Measurements from ENCODE around the gene XAGE1A.
"Not testable (repeated sequence)": the region's sequence is repeated elsewhere in the genome, so short reads cannot be mapped to it uniquely, and the experiment has no call there.

The XAGE1A gene, protein sequence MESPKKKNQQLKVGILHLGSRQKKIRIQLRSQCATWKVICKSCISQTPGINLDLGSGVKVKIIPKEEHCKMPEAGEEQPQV

GRCh38 chrX:52495545-52496418 is at the start of gene XAGE1A:
TSS of gene XAGE1A (plus strand) at chrX:52495808. CDS start at chrX:52497362, 1,554 bp downstream.
- not testable (repeated sequence) for DNase-seq

DNA sequence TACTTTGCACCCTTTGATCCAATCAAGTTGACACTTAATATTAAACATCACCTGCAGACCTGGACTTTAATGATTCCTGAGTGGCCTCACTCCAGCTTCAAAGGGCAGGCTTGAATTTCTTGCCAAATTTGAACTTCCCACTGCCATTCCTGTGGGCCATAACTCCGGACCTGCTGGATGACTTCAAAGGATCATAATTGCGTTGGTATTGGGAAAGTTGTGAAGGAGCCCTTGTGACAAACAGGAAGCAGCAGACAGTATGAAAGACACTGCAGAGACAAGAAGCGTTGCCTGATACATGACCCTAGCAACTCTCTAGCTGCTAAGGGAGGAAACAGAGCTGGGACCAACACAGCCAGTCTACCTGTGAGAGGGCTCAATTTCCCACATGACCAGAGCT is 43.6 kb upstream of the XAGE1A start:
- DNase-seq, result not testable (repeated sequence)

DNA sequence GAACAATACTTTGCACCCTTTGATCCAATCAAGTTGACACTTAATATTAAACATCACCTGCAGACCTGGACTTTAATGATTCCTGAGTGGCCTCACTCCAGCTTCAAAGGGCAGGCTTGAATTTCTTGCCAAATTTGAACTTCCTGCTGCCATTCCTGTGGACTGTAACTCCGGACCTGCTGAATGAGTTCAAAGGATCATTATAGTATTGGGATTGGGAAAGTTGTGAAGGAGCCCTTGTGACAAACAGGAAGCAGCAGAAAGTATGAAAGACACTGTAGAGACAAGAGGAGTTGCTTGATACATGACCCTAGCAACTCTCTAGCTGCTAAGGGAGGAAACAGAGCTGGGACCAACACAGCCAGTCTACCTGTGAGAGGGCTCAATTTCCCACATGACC is 24.3 kb upstream of the XAGE1A start:
- not testable (repeated sequence) for DNase-seq

DNA sequence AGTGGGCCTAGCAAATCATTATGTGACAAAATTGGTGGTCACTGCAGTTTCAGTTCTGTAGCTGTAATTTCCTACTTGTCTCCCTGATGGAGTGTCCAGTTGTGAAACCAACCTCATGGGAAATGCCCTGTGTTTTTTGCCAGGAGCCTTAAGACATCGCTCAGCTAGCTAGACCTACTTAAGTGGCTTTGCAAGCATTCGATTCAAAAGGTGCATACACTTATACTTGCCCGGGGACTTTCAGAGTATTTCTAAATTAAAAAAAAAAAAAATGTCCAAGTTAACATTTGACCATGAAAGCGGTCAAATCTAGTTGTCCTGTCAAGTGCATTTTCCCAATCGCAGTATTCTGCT is 788 bp downstream of the XAGE1A start:
- DNase-seq, result not testable (repeated sequence)

DNA sequence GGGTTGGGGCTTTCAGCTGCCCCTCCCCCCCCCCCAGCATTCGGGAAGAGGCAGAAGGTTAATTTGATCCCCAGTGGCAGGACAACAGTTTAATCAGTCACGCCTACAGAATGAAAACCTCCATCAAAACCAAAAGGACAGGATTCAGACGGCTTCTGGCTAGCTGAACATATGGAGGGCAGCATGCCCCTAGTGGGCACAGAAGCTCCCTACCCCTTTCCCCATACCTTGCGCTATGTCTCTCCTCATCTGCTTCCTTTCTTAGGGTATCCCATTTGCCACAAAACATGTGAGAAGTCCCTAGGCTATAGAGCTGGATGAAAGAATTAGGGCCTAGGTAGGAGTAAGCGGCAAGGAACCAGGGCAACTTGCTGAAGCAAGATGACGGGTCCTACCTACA is 5.8 kb downstream of the XAGE1A start:
- not testable (repeated sequence) for DNase-seq

- no peak for DNase-seq
Measured at GRCh38 chrX:52504551-52504950, 8.9 kb downstream of the XAGE1A start.

- no peak for DNase-seq
Measured at GRCh38 chrX:52507331-52507730, 11.7 kb downstream of the XAGE1A start.

GRCh38 chrX:52509916-52510315 is 14.3 kb downstream of the XAGE1A start:
- DNase-seq, result no peak

- not testable (repeated sequence) for DNase-seq
Measured at GRCh38 chrX:52511126-52511525, 15.5 kb downstream of the XAGE1A start.

- DNase-seq, result not testable (repeated sequence)
Measured at GRCh38 chrX:52516110-52516986, 20.7 kb downstream of the XAGE1A start.

DNA sequence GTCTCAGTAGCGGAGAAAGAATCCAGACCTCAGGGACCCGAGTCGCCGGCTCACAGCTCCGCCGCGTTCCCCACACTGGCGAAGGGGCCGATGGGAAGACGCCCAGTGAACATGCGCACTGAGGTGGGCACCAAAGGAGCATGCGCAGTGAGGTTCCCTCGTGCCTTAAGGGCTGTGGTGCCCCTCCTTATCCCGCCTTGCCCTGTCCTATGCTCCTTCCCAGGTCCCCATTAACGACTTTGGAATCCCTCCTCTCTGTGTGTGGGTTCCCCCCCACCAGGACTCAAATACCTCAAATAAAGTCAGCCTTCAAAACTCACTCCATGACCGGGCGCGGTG is 21.3 kb downstream of the XAGE1A start, which contains the start of gene XAGE1B:
Gene XAGE1B, minus strand, starts transcription at position 77 of the 339 bp plus-strand sequence. CDS start 1,536 bp downstream, outside the sequence.
- not testable (repeated sequence) for DNase-seq

DNA sequence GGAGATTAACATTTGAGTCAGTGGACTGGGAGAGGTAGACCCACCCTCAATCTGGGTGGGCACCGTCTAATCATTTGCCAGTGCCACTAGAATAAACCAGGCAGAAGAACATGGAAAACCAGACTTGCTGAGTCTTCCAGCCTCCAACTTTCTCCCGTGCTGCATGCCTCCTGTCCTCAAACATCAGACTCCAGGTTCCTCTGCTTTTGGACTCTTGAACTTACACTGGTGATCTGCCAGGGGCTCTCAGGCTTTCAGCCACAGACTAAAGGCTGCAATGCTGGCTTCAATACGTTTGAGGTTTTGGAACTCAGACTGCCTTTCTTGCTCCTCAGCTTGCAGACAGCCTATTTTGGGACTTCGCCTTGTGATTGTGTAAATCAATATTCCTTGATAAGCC is 45.4 kb downstream of the XAGE1A start:
- not testable (repeated sequence) for DNase-seq

DNA sequence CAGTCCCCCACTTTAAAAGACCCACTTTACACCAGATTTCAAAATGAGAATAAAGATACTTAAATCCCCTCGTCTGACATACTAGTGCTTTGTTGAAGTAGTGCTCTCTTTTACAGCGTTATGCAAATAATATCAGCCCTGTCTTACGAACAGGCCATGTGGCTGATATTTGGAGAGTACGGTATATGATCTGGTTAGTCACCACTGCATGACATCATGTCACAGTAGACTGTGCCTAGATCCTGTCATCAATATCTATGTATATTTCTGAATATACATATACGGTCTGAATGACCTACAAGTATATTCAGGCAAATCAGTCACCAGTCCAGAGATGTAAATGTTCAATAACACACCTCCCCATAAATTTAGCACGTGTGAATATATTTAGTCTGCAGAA is 46.7 kb downstream of the XAGE1A start:
- DNase-seq, result no peak

GRCh38 chrX:52544147-52544840 is 48.7 kb downstream of the XAGE1A start:
- DNase-seq, result no peak

DNA sequence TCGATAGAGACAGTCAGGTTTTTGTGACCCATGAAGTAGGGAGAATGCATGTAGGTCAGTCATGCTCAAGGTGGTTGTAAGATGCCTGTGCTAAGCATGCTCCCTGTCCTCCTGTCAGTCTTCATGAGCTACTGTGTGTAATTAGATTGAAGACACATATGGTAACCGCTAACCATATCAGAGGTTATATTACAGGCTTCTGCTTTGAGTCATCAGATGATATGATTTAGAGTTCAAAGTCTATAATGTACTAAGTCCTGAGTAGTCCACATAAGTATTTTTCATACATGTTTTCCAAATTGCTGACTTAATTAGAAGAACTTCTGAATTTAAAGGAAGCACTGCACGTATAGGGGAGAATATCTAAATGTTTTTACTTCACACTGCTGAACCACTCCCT is 53.2 kb downstream of the XAGE1A start:
- DNase-seq, result not testable (repeated sequence)
